ENCODE results near the gene STK32C.
"Not testable (repeated sequence)": the region's sequence is repeated elsewhere in the genome, so short reads cannot be mapped to it uniquely, and the experiment has no call there.

The STK32C gene

GRCh38 chr10:132281915-132282666, 25.7 kb downstream of the STK32C start:
- DNase-seq (ENCODE audit: low spot score): no peak

- DNase-seq (ENCODE audit: low spot score): no peak
Observed at GRCh38 chr10:132280646-132281074, 27.1 kb downstream of the STK32C start.

- no peak for DNase-seq (ENCODE audit: low spot score)
Observed at GRCh38 chr10:132279873-132280645, 27.7 kb downstream of the STK32C start.

GRCh38 chr10:132277311-132277741, 30.4 kb downstream of the STK32C start:
- no peak for DNase-seq (ENCODE audit: low spot score)

- DNase-seq (ENCODE audit: low spot score): no peak
Observed at GRCh38 chr10:132276706-132277105, 31.0 kb downstream of the STK32C start.

DNA sequence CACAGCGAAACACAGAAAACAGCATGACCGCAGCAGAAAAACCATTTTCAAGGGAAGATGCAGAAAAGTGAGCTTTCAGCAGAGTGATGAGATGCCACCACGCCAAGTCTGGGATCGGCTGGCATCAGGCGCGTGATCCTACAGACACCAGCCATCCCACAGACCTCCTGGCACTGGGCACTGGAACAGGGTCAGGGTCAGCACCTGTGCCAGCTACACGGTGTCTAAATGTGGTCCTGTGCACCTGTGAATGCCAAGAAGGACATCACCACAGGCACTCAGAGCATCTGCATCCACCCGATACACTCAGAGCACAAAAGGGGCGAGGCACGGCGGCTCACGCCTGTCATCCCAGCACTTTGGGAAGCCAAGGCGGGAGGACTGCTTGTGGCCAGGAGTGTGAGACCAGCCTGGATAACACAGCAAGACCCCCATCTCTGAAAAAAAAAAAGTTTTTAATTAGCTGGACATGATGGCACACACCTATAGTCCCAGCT, 31.5 kb downstream of the STK32C start:
- DNase-seq (ENCODE audit: low spot score): no peak

DNA sequence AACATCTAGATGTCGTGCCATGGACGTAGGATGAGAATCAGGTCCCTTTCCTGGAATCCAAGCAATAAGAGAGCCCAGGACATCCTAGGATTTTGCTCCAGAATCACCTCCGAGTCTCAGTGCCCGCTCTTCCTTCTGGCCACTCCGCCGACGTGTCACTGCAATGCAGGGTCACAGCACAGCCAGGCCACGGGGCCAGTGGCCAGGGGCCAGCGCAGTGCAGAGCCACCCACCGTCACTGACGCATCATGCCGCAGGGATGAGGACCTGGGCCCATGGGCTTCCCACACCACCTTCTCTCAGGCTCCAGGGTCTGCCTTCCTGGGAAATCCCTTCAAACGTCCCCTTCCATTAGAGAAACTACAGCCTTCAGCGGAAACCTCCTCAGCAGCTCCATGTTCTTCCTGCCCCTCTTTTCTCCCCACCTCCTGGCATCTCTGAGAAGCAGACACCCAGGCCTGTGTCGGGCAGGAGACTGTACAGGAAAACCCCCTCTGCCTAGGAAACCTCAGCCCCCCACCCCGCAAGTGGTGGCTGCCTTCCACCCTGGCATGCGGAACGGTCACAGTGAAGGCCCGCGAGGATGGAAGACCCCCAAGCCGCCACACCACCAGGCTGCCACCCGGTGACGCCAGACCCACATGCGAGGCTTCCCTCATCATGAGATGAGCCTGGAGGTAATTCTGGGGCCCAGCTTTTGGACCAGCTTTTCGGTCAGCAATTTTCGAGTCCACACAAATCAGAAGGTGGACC, 32.1 kb downstream of the STK32C start:
- DNase-seq (ENCODE audit: low spot score): no peak

- no peak for DNase-seq (ENCODE audit: low spot score)
Observed at GRCh38 chr10:132274986-132275385, 32.8 kb downstream of the STK32C start.

- DNase-seq (ENCODE audit: low spot score): no peak
Observed at GRCh38 chr10:132274581-132274980, 33.2 kb downstream of the STK32C start.

GRCh38 chr10:132273966-132274365, 33.8 kb downstream of the STK32C start:
- no peak for DNase-seq (ENCODE audit: low spot score)

GRCh38 chr10:132273304-132273944, 34.3 kb downstream of the STK32C start:
- no peak for DNase-seq (ENCODE audit: low spot score)

DNA sequence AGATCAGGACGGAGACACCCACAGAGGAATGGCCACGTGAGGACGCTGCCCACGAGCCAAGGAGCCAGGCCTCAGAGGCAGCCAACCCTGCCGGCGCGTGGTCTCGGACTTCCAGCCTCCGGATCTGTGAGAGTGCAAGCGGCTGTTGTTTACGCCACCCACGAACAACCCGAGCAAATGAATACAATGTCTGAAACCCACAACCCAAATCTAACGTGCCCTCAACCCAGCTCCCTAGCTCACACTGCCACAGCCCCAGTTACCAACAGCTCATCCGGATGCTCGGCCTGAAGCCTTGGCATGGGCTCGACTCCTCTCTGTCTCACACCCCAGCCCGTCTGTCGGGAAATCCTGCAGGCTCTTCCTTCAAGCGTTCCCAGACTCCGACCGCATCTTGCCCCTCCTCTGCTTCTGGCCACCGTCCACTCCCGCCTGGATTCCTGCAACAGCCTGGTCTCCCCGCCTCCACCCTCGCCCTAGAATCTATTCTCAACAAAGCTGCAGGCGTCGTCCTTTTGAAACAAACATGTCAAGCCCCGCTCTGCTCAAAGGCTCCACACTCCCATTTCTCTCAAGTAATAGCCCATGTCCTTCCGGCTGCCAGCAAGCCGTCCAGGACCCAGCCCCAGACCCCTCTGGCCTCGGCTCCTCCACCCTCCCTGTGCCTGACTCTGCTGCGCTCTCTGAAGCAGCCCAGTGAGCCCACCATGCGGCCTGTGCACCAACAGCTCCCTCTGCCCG, 35.3 kb downstream of the STK32C start:
- DNase-seq (ENCODE audit: low spot score): no peak

GRCh38 chr10:132271458-132272230, 36.1 kb downstream of the STK32C start:
- no peak for DNase-seq (ENCODE audit: low spot score)

GRCh38 chr10:132270721-132271457, 36.9 kb downstream of the STK32C start:
- DNase-seq (ENCODE audit: low spot score): no peak

DNA sequence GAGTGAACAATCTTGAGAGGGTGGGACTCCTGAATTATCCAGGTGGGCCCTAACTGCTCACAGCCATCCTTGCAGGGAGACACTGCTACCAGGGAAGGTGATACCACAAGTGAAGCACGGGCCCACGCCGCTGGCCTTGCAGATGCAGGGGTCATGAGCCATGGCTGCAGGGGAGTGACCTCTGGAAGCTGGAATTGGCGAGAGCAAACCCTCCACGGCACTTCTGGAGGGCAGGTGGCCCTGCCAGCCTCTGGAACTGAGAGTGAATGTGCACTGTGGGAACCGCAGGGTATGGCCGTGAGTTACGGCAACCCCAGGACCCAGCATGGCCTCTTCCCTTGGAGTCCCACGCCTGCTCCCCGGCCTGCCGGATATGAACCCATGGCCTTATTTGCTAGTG, 37.5 kb downstream of the STK32C start:
- no peak for DNase-seq (ENCODE audit: low spot score)

DNA sequence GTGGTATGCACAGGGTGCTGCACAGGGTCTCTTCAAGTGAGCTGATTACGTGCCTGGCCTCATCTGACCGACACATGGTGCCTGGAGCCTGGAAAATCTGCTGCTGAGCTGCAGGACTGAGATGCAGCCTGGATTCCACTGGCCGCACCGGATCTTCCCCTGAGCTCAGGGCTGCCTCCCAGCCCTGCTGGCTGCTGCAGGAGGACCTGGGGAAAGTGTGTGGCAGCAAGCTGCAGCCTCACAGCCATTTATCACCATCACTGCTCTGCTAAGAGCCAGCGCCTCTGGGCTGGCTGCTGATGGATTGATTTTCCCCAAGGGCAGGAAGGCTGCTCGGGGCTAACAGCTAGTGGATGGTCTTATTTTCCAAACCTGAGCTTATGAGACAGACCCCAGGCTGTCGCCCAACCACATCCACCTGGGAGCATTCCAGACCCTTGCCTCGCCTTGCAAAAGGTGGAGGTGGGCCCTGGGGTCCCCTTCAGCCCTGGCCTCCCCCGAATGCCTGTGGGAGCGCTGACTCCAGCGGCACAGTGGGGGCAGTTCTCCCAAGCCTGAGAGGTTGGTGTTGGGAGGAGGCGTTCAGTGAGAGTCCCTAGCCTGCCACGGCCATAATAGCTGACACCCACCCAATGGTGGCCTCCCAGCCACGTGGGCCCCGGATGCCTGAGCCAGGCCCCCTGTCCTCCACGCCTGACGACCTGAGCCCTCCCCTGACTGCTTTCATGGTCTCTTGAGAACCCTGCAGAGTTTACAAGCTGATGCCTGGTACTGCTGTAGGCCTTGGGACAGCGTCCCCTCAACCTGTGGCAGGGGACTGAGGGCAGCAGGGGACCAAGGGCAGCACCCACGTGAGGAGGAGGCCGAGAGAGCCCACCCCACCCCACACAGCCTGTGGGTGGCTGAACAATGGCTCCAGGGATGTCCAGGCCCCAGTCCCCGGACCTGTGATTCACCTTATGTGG, 38.2 kb downstream of the STK32C start:
- no peak for DNase-seq (ENCODE audit: low spot score)

DNA sequence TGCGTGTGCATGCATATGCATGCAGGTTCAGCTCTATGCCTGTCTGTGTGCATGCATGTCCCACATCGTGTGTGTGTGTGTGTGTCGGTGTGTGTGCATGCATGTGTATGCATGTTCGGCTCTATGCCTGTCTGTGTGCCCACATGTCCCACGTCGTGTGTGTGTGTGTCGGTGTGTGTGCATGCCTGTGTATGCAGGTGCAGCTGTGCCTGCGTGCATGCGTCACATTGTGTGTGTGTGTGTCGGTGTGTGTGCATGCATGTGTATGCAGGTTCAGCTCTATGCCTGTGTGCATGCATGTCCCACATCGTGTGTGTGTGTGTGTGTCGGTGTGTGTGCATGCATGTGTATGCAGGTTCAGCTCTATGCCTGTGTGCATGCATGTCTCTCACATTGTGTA, 39.8 kb downstream of the STK32C start:
- DNase-seq (ENCODE audit: low spot score): not testable (repeated sequence)

DNA sequence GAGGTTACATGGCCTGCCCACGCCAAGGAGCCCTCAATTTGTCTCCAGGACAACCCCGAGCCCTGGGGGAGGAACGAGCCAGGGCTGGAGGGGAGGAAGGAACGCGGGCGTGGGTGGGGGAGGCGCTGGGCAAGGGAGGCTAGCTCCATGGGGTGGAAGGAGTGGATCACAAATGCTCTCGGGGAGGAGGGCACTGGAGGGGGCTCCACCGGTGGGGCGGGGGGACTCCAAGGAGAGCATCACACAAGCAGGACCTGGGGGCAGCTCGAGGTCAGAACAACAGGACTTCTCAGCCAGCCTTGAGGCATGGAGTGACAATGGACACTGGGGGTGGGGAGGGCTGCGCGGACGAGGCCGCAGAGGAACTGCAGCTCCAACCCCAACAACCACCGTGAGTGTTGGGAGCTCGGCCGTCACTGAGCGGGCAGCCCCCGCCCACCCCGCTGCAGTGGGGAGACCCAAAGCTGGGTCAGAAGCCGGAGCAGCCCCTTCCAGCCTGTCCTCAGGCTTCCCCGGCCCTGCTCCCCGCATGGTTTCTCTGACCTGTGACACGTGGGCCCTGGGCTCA, 41.1 kb downstream of the STK32C start:
- no peak for DNase-seq (ENCODE audit: low spot score)

All from HuH-7.5 (cell line).